GM12801 (cell line): ENCODE data around the gene VPS37B.

ENCODE experiments used
- CTCF ChIP-seq: IDR thresholded peaks from one replicate; pipeline ENCODE4 v1.5.1; 2011; ENCODE audit warnings: control low read depth; ENCODE audit not compliant: insufficient read length; ENCODE audit errors: extremely low read depth

The VPS37B gene

GRCh38 chr12:122854554-122854953 lies 41.4 kb downstream of the VPS37B start:
- no peak for TF ChIP-seq CTCF

DNA sequence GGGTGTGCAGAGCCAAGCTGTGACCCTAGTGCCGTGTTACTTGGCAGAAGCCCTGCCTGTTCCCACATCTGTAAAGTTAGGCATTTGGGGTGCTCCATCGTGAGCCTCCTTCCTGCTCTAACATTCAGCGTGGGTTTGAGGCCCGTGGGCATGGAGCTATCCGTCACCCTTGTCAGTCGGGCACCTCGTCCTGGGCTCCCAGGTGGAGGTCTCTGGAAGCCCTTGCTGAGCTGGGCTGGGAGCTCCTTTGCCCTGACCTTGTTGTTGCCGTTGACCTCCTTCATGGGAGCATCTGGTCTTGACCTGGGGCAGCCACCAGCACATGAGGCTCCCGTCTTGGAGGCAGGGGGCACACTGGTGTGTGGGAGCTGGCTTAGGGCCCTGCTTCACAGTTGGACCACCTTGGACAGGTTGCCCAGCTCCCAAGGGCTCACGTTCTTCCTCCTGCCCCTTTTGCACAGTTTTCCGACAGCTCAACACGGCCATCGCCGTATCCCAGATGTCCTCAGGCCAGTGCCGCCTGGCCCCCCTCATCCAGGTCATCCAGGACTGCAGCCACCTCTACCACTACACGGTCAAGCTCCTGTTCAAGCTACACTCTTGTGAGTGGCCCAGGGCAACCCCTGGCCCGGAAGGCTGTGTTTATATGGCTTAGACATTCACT lies 42.2 kb downstream of the VPS37B start:
- TF ChIP-seq CTCF, result no peak

DNA sequence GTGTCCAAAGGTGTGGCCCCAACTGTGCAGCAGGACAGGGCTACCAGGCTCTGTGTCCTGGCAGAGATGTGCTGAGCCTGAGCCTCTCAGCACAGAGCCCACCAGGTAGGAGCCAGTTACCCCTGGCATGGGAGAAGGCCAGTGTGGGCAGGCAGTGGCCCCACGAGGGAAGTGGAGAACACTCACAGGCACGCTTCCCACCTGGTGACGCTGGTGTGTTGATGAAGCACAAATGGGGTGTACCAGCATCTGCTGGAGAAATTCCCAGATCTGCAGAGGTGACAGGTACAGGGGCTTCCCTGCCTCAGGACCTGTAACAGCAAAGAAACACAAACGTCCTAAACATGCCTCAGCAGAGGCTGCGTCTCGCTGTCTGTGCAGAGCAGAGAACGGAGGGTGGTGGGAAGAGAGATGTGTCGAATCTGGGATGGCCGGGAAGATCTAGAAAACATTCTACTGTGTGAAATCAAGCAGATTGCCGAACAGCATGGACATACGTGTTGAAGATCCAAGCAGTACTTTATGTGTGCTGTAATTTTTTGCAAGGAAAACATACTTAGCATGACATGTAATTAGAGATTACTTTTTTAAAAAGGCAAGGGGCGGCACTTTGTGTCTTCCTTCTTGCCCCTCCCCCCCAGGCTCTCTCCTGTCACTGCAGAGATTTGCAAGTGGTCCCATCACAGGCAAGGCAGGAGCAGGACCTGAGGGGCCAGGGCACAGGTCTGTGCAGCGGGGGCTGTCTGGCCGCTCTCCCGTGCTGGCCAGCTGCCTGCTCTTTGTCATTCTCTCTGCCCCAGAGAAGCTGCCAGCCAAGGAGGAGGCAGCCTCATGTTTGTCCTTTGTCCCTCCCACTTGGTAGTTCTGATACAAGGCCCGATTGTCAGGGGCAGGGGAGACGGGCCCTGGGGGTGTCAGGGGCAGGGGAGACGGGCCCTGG lies 43.3 kb downstream of the VPS37B start:
- no peak for TF ChIP-seq CTCF

- no peak for TF ChIP-seq CTCF
Observed at GRCh38 chr12:122851820-122852219, 44.1 kb downstream of the VPS37B start.

- no peak for TF ChIP-seq CTCF
Observed at GRCh38 chr12:122850695-122851350, 45.1 kb downstream of the VPS37B start.

DNA sequence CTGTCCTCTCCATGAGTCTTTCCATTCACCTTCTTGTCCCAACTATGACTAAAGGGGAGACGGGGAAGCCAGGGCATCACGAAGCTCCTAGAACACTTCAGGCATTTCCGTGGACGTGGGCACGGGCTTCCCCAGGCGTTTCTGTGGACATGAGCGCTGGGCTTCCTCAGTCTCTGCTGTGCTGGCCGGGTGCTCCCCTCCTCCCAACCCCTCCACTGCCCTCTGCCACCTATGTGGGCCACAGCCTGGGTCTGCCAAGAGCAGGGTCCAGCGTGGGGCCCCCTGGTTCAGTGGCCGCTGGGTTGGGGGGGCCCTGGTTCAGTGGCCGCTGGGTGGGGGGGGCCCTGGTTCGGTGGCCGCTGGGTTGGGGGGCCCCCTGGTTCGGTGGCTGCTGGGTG lies 45.9 kb downstream of the VPS37B start:
- no peak for TF ChIP-seq CTCF

DNA sequence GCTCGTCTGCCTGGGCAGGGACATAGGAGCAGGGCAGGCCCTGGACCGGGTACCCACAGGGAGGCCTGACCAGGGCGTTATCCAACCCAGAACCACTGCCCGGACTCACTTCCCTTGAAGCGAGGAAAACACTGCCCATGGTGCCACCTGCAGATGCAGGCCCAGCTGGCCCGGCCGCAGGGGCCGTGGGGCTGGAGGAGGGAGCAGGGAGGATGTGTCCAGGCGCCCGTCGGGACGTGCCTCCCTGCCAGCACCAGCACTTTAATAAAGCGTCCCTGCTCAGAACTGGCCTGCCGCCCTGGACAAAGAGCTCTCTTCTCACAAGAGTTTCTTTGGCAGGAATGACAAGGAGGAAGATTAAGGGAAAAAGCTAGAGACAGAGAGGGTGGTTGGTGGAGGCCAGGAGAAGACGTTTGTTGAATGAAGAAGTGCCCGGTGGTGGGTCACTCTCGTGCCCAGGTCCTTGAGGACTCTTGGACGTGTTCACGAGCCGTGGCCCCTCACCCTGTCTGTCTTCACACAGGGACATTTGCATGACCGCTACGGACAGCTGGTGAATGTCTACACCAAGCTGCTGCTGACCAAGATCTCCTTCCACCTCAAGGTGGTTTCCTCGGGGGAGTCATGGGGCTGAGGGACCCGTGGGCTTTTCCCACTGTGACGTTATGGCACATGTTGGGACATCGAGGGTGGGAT lies 46.4 kb downstream of the VPS37B start:
- no peak for TF ChIP-seq CTCF
